HG02973 (cell line): ENCODE data around the gene SMIM30.
"Not testable (repeated sequence)": the region's sequence is repeated elsewhere in the genome, so short reads cannot be mapped to it uniquely, and the experiment has no call there.

ENCODE experiments used
- ATAC-seq: cut with Tn5 transposase; IDR thresholded peaks from one replicate; pipeline ENCODE4 v1.9.1; 2021; ENCODE audit warnings: moderate library complexity; ENCODE audit not compliant: unreplicated experiment

SMIM30 gene

DNA sequence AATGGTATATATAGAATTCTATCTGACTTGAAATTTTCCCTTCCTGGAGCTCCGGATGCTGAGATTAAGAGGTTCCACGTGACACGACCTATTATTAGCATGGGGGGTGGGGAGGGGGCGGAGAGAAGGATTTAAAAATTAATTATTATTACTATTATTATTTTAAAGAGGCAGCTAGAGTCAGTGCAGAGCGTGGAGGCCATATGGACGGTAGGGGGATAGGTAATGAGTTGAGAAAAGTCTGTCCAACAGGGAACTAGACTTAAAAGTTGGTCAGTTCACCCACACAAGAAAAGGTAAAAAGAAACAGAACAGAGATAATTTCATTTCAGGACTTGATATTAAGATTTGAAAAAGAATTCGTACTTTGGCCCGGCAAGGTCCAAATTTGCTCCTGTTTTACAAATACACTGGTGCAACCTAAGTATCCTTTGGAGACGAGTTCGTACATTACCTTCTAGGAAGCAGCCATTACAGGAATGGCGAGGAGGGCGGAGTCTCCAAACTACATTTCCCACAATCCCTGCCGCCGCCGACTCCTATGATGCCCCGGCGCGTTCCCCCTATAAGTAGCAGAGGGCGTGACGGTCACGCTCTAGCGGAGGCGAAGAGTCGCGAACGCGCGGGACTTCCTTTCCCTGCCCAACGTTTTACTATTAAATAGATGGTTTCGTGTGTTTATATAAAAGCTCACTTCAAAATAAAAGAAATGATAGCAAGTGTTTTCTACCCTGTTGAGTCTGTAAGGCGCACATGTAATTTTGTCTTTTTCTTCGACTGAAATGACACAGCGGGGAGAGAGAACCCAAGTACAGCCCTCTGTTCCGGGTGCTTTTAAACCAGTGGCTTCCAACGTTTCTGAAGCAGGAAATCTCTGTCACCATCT, at the start of gene SMIM30:
SMIM30 (minus strand) TSS at position 481 of the 886 bp plus-strand sequence. CDS start 976 bp downstream, outside the sequence.
- ATAC-seq: peak; percentile 99

- not testable (repeated sequence) for ATAC-seq
Observed at GRCh38 chr7:113166176-113166575, 47.8 kb upstream of the SMIM30 start.

DNA sequence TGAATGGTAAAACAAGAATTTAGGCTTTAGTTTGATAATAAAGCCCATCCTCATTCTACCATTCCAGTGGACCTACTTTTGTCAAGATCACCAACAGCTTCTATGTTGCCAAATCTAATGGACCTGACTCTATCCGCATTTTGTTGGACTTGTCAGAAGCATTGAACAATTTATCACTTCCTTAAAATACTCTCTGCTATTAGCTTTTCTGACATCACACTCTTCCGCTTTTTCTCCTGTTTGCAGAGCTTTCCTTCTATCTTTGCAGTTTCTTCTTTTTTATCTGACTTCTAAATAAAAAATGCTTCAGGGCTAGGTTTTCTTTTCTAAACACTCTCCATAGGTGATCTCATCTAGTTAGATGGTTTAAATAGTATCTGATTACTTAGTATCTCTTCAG, 42.7 kb upstream of the SMIM30 start:
- ATAC-seq: no peak

- ATAC-seq: peak; percentile 68
Observed at GRCh38 chr7:113159746-113160339, 41.5 kb upstream of the SMIM30 start.

DNA sequence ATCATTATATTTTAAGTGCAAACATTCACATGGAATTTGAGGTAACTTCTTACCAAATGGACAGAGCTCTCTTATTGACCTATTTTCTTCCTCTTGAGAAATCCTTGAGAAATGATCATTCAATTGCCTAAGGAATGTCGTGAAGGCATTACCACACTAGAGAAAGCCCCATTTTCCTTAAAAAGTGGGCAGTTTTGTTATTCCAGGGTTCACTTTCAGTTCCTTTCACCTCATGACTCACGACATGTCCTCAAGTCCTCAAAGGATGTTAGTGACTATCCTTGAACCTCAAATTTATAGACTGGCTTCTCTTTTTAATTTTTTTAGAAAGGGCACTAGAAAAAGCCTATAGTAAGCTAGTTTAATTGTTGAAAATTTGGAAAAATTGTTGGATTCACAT, 40.4 kb upstream of the SMIM30 start:
- no peak for ATAC-seq

DNA sequence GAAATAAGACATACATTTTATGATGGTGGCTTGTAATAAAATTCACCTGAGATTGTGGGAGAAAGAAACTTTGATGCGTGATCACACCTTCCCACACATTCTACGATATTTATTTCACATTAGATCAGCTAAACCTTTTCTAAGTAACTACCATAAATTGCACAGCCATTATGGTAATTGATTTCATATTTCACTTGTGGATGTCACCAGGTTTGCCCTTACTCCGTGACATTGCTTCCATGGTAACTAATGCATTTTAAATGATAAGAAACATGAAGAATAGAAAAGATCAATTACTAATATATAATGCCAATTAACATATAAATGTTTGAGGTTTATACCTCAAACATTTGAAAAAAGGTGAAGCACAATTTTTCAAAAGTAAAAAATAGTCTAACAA, 35.8 kb upstream of the SMIM30 start:
- no peak for ATAC-seq

DNA sequence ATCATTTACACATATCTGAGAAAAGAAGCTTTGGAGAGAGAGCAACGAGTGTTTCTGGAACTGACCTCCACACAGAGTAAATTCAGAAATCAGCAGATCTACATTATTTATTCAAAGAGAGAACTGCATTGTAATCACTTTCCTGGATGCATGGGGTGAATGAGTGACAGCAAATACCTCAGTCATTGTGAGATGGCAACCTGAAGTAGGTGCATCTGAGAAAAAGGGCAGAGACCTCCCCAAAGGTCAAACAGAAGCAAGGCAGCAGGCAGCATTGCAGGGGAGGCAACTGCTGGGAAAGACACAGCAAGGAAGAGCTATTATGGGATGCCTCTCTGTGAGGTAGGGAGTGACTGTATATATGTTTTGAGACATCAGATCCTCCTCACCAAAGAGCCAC, 26.5 kb upstream of the SMIM30 start:
- ATAC-seq: no peak

DNA sequence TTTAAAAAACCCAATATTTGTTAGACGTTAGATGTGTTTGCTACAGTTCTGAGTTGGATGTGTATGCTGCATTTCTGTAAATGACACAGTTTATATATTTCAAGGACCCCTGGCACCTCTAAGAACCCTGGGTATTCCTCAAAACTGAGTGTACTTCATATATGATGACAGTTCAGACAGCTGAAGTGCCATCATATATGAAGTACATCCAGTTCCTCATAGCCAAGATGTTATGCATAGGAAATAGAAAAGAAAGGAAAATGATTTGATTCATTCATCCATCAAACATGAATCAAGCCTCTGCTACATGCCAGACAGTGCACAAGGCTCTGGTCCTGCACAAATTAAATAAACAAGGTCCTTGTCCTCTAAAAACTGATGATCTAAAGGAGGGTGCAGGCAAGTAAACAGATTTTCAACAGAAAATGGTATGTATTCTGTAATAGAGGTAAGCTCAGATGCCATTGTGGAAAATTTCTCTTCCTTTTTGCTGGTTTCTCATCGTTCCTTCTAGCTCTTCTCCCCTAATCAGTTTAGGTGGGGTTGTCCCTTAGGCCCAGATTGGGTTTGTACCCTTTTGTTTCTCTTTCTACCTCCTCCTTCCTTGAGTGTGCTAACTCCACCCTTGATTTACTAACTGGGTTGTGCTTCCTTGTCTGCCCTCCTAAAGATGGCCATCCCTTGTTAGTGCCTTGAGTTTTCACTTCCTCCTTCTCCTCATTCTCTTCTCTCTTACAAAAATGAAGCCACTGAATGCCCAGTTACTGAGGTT, 25.3 kb upstream of the SMIM30 start:
- ATAC-seq: peak; percentile 45

DNA sequence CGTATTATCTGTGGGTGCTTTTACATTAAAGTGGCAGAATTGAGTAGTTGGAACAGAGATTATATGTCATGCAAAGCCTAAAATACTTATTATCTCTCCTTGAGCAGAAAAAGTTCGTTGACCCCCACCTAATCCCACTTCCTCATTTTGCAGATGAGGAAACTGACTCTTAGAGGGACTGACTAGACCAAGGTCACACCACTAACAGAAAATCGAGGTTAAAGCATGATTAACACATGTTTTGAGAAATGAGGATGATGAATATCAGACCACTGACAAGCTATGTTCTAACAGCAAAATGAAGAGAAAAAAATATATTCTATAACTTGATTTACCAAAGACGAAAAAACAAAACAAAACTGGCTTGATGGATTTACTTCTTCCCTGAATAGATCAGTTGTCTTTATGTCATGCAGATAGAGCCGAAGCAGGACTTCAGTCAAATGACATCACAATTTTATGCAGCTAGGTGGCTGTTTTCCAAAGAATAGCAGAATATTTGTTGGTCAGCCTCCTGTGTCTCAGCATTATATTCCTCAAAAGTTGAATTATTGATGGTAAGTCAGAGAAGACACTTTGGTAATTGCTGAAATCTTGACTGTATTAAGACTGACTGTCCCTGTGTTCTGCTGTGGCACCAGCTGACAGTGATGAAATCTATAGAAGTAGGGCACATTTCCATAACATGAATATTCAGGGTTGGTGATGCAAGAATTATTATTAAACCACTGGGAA, 24.2 kb upstream of the SMIM30 start:
- ATAC-seq: peak; percentile 79

- no peak for ATAC-seq
Observed at GRCh38 chr7:113141803-113142202, 23.4 kb upstream of the SMIM30 start.

- ATAC-seq: no peak
Observed at GRCh38 chr7:113140956-113141355, 22.6 kb upstream of the SMIM30 start.

DNA sequence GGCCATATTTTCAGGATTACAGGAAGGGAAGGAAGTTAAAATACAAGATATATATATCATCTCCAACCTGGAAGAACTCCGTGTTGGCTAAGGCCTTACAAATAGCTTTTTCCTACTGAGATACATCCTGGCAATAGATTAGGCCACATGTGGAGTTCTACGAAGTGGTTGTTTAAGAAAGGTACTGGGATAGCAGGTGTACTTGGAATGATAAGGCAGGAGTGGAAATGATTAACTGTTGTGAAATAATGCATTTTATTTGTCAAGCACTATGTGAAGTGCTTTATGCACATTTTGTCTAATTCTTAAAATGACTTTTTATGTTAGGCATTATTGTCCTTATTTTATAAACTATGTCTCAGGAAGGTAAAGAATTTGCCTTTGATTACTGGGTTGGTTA, 18.9 kb upstream of the SMIM30 start:
- ATAC-seq: no peak

GRCh38 chr7:113134025-113134424, 15.7 kb upstream of the SMIM30 start:
- no peak for ATAC-seq

DNA sequence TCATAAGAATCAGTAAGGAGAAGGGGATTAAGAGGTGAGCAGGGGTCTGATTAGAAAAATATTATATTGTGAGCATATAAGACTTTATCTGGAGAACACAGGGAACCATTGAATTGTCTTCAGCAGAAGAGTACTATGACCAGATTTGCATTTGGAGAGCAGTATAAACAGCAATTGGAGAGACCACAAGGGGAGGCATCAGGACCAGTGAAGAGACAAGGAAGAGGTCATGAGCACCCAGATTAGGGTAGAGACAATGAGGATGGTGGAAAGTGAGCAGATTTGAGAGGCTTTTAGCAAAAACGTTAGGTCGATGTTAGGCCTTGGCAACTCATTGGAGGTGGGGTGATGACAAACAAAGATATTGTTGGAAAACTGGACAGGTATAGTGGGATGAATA, 13.0 kb upstream of the SMIM30 start:
- ATAC-seq: no peak

DNA sequence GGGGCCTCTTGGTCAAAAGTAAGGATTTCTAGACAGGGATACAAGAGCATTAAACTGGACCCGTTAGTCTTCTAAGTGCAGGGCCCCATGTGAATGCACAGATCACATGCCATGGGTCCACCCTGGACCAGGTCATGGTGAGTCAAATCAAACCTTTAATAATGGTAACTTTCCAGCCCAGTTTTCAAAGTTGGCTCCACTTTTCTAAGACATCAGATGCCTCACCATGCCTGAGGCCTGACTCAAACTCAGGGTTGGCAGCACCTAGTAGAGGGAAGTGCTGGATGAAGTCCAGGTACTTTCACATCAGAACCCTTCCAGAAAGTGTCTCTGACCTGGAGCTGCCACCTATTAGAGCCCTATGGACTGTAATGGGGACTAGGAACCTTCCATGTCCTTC, 9.7 kb upstream of the SMIM30 start:
- ATAC-seq: no peak

DNA sequence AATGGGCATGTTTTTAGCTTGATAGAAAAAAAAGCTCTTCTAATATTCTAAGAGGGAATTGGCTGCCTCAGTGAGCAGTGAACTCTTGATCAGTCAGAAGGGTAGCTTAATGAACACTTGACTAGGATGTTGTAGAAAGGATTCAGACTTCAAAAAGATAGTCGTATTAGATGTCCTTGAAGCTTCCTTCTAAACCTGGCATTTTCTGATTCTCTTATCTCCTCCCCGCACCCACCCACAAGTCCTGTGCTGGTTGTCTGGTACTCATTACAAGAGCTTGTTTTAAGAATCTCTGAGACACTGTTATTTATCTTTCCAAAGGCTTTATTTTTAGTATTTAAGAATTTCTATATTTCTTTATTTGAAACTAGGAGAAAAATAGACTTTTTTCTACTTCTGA, 7.4 kb upstream of the SMIM30 start:
- no peak for ATAC-seq

DNA sequence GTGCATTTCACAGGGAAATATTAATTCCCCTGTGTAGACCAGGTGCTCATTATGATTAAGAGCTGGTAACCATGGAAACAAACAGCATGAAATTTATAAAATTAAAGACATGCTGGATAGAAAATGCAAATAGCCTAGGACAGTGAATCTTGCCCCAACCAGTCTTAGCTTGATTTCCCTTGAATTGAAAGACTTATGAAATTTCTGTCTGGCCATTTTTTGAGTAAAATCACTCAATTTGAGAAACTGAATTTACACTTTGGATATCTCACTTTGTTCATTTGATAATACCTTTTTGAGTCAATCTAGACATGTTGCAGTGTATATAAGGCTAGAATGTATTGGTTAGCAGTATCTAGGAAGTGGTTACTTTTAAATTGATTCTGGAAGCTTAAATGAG, 4.4 kb upstream of the SMIM30 start:
- ATAC-seq: no peak

- no peak for ATAC-seq
Observed at GRCh38 chr7:113120647-113121046, 2.3 kb upstream of the SMIM30 start.

- ATAC-seq: no peak
Observed at GRCh38 chr7:113119429-113119828, 1.1 kb upstream of the SMIM30 start.

- not testable (repeated sequence) for ATAC-seq
Observed at GRCh38 chr7:113117374-113117774, 980 bp downstream of the SMIM30 start.

GRCh38 chr7:113113912-113114311, 4.4 kb downstream of the SMIM30 start:
- no peak for ATAC-seq
